ENCODE data around the gene DGKH. TPM values are rescaled to one million over a fixed set of nuclear protein-coding genes. Genes with fewer than 3 reads are reported as not detected.

DGKH gene
- polyA plus RNA-seq, 1 donor from 2014 or later: 3.5 TPM

GRCh38 chr13:42056146-42056545, 7.7 kb downstream of the DGKH start:
- Histone ChIP-seq H3F3A (ENCODE audit: insufficient read depth, low read length, poor library complexity, severe bottlenecking) (no peaks in the 10 kb centered on the region), H3K9ac (ENCODE audit: low read length) (no peak overlapping the region), H3K79me2 (replicated peaks; ENCODE audit: insufficient read depth, low read length) (peaks cover 4% of the 10 kb centered on the region), H3K9me3 (ENCODE audit: low read length) (no peaks in the 10 kb centered on the region), H3K4me3 (ENCODE audit: low read length) (no peak overlapping the region), H4K20me1 (ENCODE audit: insufficient read depth) (no peaks in the 10 kb centered on the region), H3K36me3 (ENCODE audit: insufficient read depth, low read length) (no peaks in the 10 kb centered on the region), H3K27me3 (ENCODE audit: insufficient read depth, low read depth, low read length) (no peaks in the 10 kb centered on the region), H3K27ac (ENCODE audit: low read length) (no peak overlapping the region), H2AFZ (ENCODE audit: low read depth, low read length) (no peak overlapping the region), H3K9me2 (ENCODE audit: insufficient read depth, low read length) (no peaks in the 10 kb centered on the region), H3K4me2 (ENCODE audit: low read length) (no peak overlapping the region)
- no peak for TF ChIP-seq TAF1 (IDR thresholded peaks at IDR 0.05; ENCODE audit: low read depth)
- TF ChIP-seq CTCF (IDR thresholded peaks at IDR 0.05; ENCODE audit: poor library complexity, severe bottlenecking): no peak
- no peak for TF ChIP-seq POLR2AphosphoS5 (IDR thresholded peaks at IDR 0.05)
- TF ChIP-seq EP300 (conservative IDR thresholded peaks at IDR 0.05; ENCODE audit: poor library complexity, severe bottlenecking): no peak
- TF ChIP-seq MXI1 (conservative IDR thresholded peaks at IDR 0.05; ENCODE audit: poor library complexity, severe bottlenecking): no peak
- TF ChIP-seq SMC3 (conservative IDR thresholded peaks at IDR 0.05; ENCODE audit: poor library complexity): no peak
- no peak for TF ChIP-seq EZH2 (IDR thresholded peaks at IDR 0.05; ENCODE audit: borderline replicate concordance, insufficient read depth, low read length, poor library complexity, severe bottlenecking)
- TF ChIP-seq, protein P1, sequence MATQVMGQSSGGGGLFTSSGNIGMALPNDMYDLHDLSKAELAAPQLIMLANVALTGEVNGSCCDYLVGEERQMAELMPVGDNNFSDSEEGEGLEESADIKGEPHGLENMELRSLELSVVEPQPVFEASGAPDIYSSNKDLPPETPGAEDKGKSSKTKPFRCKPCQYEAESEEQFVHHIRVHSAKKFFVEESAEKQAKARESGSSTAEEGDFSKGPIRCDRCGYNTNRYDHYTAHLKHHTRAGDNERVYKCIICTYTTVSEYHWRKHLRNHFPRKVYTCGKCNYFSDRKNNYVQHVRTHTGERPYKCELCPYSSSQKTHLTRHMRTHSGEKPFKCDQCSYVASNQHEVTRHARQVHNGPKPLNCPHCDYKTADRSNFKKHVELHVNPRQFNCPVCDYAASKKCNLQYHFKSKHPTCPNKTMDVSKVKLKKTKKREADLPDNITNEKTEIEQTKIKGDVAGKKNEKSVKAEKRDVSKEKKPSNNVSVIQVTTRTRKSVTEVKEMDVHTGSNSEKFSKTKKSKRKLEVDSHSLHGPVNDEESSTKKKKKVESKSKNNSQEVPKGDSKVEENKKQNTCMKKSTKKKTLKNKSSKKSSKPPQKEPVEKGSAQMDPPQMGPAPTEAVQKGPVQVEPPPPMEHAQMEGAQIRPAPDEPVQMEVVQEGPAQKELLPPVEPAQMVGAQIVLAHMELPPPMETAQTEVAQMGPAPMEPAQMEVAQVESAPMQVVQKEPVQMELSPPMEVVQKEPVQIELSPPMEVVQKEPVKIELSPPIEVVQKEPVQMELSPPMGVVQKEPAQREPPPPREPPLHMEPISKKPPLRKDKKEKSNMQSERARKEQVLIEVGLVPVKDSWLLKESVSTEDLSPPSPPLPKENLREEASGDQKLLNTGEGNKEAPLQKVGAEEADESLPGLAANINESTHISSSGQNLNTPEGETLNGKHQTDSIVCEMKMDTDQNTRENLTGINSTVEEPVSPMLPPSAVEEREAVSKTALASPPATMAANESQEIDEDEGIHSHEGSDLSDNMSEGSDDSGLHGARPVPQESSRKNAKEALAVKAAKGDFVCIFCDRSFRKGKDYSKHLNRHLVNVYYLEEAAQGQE (IDR thresholded peaks at IDR 0.05; ENCODE audit: borderline replicate concordance): no peak
- no peak for TF ChIP-seq RAD21 (conservative IDR thresholded peaks at IDR 0.05)

DNA sequence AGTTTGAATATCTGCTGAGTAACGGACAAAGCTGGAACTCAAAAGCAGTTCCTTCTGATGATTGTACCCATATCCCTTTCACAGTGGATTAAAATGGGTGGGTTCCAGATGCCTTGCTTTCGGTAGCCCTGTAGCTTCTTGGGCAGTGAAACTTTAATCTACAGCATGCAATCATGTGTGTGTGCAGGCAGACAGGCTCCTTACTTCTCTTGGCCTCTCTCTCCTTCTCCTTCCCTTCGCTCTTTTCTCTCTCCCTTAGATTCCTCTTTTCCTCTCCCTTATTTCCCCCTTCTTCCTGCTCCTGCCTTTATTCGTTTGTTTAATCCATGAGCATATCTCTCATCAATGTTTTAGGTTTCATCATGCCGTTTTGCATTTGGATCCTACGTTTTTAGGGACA, 8.1 kb downstream of the DGKH start:
- no peaks in the 10 kb centered on the region for H3K36me3 ChIP-seq (ENCODE audit: insufficient read depth, low read length)
- no peak overlapping the region for H3K27ac ChIP-seq (ENCODE audit: low read length)
- H3K9ac ChIP-seq (ENCODE audit: low read length): no peak overlapping the region
- H2AFZ ChIP-seq (ENCODE audit: low read depth, low read length): no peak overlapping the region
- H4K20me1 ChIP-seq (ENCODE audit: insufficient read depth): no peaks in the 10 kb centered on the region
- H3K79me2 ChIP-seq (replicated peaks; ENCODE audit: insufficient read depth, low read length): peaks cover 4% of the 10 kb centered on the region
- no peaks in the 10 kb centered on the region for H3K9me2 ChIP-seq (ENCODE audit: insufficient read depth, low read length)
- no peak for TF ChIP-seq MXI1 (conservative IDR thresholded peaks at IDR 0.05; ENCODE audit: poor library complexity, severe bottlenecking)
- TF ChIP-seq POLR2AphosphoS5 (IDR thresholded peaks at IDR 0.05): no peak
- TF ChIP-seq EZH2 (IDR thresholded peaks at IDR 0.05; ENCODE audit: borderline replicate concordance, insufficient read depth, low read length, poor library complexity, severe bottlenecking): no peak
- no peak for TF ChIP-seq CTCF (IDR thresholded peaks at IDR 0.05; ENCODE audit: poor library complexity, severe bottlenecking)
- TF ChIP-seq RAD21 (conservative IDR thresholded peaks at IDR 0.05): no peak
- TF ChIP-seq TAF1 (IDR thresholded peaks at IDR 0.05; ENCODE audit: low read depth): no peak
- TF ChIP-seq EP300 (conservative IDR thresholded peaks at IDR 0.05; ENCODE audit: poor library complexity, severe bottlenecking): no peak
- no peak for TF ChIP-seq SMC3 (conservative IDR thresholded peaks at IDR 0.05; ENCODE audit: poor library complexity)
- TF ChIP-seq, protein P1 (IDR thresholded peaks at IDR 0.05; ENCODE audit: borderline replicate concordance): no peak
- H3K4me3 ChIP-seq (ENCODE audit: low read length): no peak overlapping the region
- H3K27me3 ChIP-seq (ENCODE audit: insufficient read depth, low read depth, low read length): no peaks in the 10 kb centered on the region
- H3F3A ChIP-seq (ENCODE audit: insufficient read depth, low read length, poor library complexity, severe bottlenecking): no peaks in the 10 kb centered on the region
- no peak overlapping the region for H3K4me2 ChIP-seq (ENCODE audit: low read length)
- no peaks in the 10 kb centered on the region for H3K9me3 ChIP-seq (ENCODE audit: low read length)

Data from neural cell (in vitro differentiated cells).